Measurements from ENCODE around the gene EXOSC7.

DNA sequence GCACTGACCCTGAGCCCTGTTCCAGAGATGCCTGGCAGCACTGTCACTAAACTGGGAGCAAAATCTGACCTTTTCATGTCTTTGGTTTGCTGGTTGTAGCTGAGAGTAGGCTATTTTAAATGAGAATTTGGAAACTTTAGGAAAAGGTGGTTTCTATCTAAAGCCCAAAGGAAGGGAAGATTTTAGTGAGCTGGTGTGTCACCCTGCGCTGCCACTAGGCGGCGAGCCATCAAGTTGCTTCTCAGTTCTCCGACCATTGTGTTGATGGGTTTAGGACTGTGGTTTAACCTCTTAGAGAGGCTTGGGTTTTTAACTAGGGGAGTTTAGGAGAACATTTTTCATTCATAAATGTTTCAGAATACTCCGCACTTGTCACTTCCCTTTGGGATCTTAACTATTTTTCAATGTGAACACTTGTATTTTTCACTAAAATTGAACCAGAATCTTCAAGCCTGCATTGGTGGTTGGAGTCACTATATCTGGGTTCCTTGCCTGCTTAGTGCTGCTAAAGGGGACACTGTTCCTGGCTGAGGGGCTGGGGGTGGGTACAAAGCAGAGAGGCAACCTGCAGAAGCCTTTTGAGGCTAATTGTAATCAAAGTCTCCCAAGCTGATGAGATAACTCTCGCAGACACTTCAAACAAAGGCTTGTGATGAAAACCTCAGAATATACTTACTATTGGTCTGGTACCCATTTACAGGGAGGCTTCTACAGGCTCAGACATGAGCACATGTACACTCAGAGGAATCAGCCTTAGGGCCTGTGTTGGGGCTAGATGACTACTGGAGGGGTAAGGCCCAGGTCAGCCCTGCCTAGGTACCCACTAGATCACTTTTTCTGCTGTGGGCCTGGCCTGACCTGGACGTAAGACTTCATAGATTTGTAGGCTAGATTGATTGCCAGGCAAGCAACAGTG is 16.8 kb downstream of the EXOSC7 start:
- TF ChIP-seq CTCF (IDR thresholded peaks at IDR 0.05) (peak; percentile 36 to 71 (median 53)), POLR2A (IDR thresholded peaks at IDR 0.05) (no peak), POLR2AphosphoS5 (IDR thresholded peaks at IDR 0.05) (no peak)
